HepG2 (cell line): Measurements from ENCODE around the gene ANO2. TPM values are rescaled to one million over a fixed set of nuclear protein-coding genes. Genes with fewer than 3 reads are reported as not detected.
"Not testable (repeated sequence)": the region's sequence is repeated elsewhere in the genome, so short reads cannot be mapped to it uniquely, and the experiment has no call there.

ENCODE experiments used
- ATAC-seq: fragments of 200-7000 bp; cut with Tn5 transposase; 3 replicates; pipeline ENCODE4 v1.9.1; 2020; ENCODE audit warnings: mild to moderate bottlenecking, moderate library complexity
- BruUV-seq: library from RNA; stranded (reverse); fragments of 400-500 nt; replicated peaks from 2 replicates; lab custom pipeline; 2021; lab: Mats Ljungman, UMichigan
- CTCF ChIA-PET: fragments of 300-600 bp; formaldehyde crosslinking; extraction: SDS; loops from one replicate; lab custom pipeline; 2021; ENCODE audit warnings: low total read pairs, inconsistent platforms, low intra/inter-chr PET ratio; lab: Yijun Ruan, JAX
- POLR2A ChIA-PET: fragments of 350-600 bp; sonication (Branson Sonifier 250); formaldehyde crosslinking; loops from one replicate; lab custom pipeline; 2020; ENCODE audit warnings: antibody characterized with exemption, inconsistent platforms; lab: Yijun Ruan, JAX
- DNase-seq: peaks from one replicate; pipeline ENCODE4 v3.0.0-alpha.2; 2015; ENCODE audit warnings: low spot score
- FAIRE-seq: peaks from 3 replicates; lab custom pipeline; 2011; peaks lifted over from hg19 to GRCh38; lab: Jason Lieb, UNC
- H2AFZ ChIP-seq: one replicate; pipeline ENCODE4 v1.6.1; 2011; ENCODE audit warnings: low read length, inconsistent platforms
- H3K27ac ChIP-seq: fragments of 300-600 bp; 3 replicates; pipeline ENCODE4 v1.8.0; 2011; ENCODE audit warnings: mixed run types, mild to moderate bottlenecking, mixed read lengths, low read length, inconsistent platforms; ENCODE audit not compliant: insufficient read depth; ENCODE audit errors: extremely low read length
- H3K27me3 ChIP-seq, 2 experiments: fragments of 200-600 bp in 1 of 2; 2 replicates in 1 of 2; 3 replicates in 1 of 2; pipeline versions ENCODE4 v1.6.0 to v1.8.0; 2011; ENCODE audit warnings: low read length in 2 of 2, mild to moderate bottlenecking in 2 of 2, moderate library complexity in 2 of 2, inconsistent platforms in 1 of 2; ENCODE audit not compliant: insufficient read depth in 2 of 2, control insufficient read depth in 1 of 2
- H3K36me3 ChIP-seq, 2 experiments: fragments of 200-600 bp in 1 of 2; replicated peaks in 1 of 2; 2 replicates in 1 of 2; 3 replicates in 1 of 2; pipeline versions ENCODE4 v1.5.1 to v1.8.0; 2011; ENCODE audit warnings: low read length in 2 of 2, inconsistent platforms in 1 of 2; ENCODE audit not compliant: insufficient read depth in 2 of 2, control insufficient read depth in 1 of 2
- H3K4me1 ChIP-seq: 2 replicates; pipeline ENCODE4 v1.5.1; 2012; ENCODE audit warnings: low read length, inconsistent platforms; ENCODE audit not compliant: insufficient read depth
- H3K4me2 ChIP-seq: 2 replicates; pipeline ENCODE4 v1.6.0; 2011; ENCODE audit warnings: low read depth, low read length, inconsistent platforms
- H3K4me3 ChIP-seq, 3 experiments: fragments of 200-600 bp in 1 of 3; sonication (generic), shearing (Covaris generic) in 1 of 3; replicated peaks in 1 of 3; 2 replicates each; pipeline ENCODE4 v1.5.1; 2011 to 2016; ENCODE audit warnings: low read length in 3 of 3, inconsistent platforms in 2 of 3, low read depth in 2 of 3, mild to moderate bottlenecking in 2 of 3, control low read depth in 1 of 3, mixed read lengths in 1 of 3; ENCODE audit not compliant: insufficient read depth in 1 of 3
- H3K79me2 ChIP-seq: one replicate; pipeline ENCODE4 v1.6.1; 2011; ENCODE audit warnings: low read length, inconsistent platforms; ENCODE audit not compliant: insufficient read depth
- H3K9ac ChIP-seq: 2 replicates; pipeline ENCODE4 v1.6.0; 2011; ENCODE audit warnings: mild to moderate bottlenecking, low read depth, low read length, inconsistent platforms; ENCODE audit not compliant: insufficient read depth
- H3K9me3 ChIP-seq: 2 replicates; pipeline ENCODE4 v1.5.1; 2012; ENCODE audit warnings: mild to moderate bottlenecking, low read length
- H4K20me1 ChIP-seq: 2 replicates; pipeline ENCODE4 v1.6.0; 2011; ENCODE audit warnings: inconsistent platforms, mild to moderate bottlenecking, low read length, moderate library complexity; ENCODE audit not compliant: insufficient read depth
- KLF12 ChIP-seq: sonication (generic); formaldehyde crosslinking; IDR thresholded peaks from 2 replicates; pipeline ENCODE4 v1.4.0; 2020; ENCODE audit warnings: missing genetic modification reagents, borderline replicate concordance
- NONO ChIP-seq, 2 experiments: fragments of 450-650 bp in 1 of 2; sonication (generic) in 1 of 2; formaldehyde crosslinking in 1 of 2; IDR thresholded peaks in 1 of 2; conservative IDR thresholded peaks in 1 of 2; 2 replicates each; pipeline versions ENCODE4 v1.6.1 to v1.8.0; 2017 to 2022; ENCODE audit warnings: mild to moderate bottlenecking in 1 of 2, missing genetic modification reagents in 1 of 2, moderate library complexity in 1 of 2
- ZKSCAN8 ChIP-seq: IDR thresholded peaks from 2 replicates; pipeline ENCODE4 v1.6.1; 2016; ENCODE audit warnings: borderline replicate concordance, missing genetic modification reagents, missing compliant biosample characterization
- ZNF740 ChIP-seq: sonication (generic); formaldehyde crosslinking; IDR thresholded peaks from 2 replicates; pipeline ENCODE4 v1.4.0; 2020; ENCODE audit warnings: missing genetic modification reagents
- ZNF75D ChIP-seq: sonication (generic); formaldehyde crosslinking; IDR thresholded peaks from 2 replicates; pipeline ENCODE4 v1.8.1; 2023; ENCODE audit warnings: missing genetic modification reagents, mild to moderate bottlenecking, borderline replicate concordance
- ZNF770 ChIP-seq: sonication (generic); formaldehyde crosslinking; IDR thresholded peaks from 2 replicates; pipeline ENCODE4 v1.5.0; 2020; ENCODE audit warnings: mild to moderate bottlenecking, missing genetic modification reagents
- ZNF772 ChIP-seq: sonication (generic); formaldehyde crosslinking; IDR thresholded peaks from 2 replicates; pipeline ENCODE4 v1.5.0; 2020; ENCODE audit warnings: mild to moderate bottlenecking, missing genetic modification reagents
- WGBS: methylation state at CpG from one replicate; pipeline ENCODE4 v1.1.6; 2017; ENCODE audit warnings: low lambda C conversion rate; 5-methylcytosine and 5-hydroxymethylcytosine counted together
- in situ Hi-C: cut with HindIII; loops from 2 replicates; pipeline ENCODE4 v1.10.0; 2017; ENCODE audit warnings: low pct_unique_long_range_greater_than_20kb; ENCODE audit not compliant: extremely low pct_ligation_motif_present
- intact Hi-C: fragments of 100-400 bp; cut with micrococcal nuclease; formaldehyde crosslinking; loops from one replicate; pipeline ENCODE4 v1.10.0; 2022; ENCODE audit not compliant: unreplicated experiment
- polyA plus RNA-seq, 8 experiments: library from polyadenylated mRNA; depleted of rRNA in 3 of 8; stranded (reverse) in 7 of 8; unstranded in 1 of 8; fragments of >200 nt; fragmentation: Illumina TruSeq in 4 of 8; extraction: Trizol in 4 of 8; gene quantifications; 2 replicates each; pipeline versions ENCODE4 v1.2.1 to v1.2.3, GENCODE V29; 2011 to 2016; ENCODE audit warnings: low read depth in 4 of 8, missing spikeins in 1 of 8, mixed read lengths in 1 of 8; ENCODE audit not compliant: insufficient read depth in 1 of 8
- total RNA-seq, 5 experiments: library from RNA; depleted of rRNA; stranded (reverse); fragments of >200 nt; fragmentation: Illumina TruSeq; extraction: Trizol; gene quantifications; 2 replicates each; pipeline ENCODE4 v1.2.3, GENCODE V29; 2016; ENCODE audit warnings: low read depth in 1 of 5

Gene ANO2
- total and polyA plus RNA-seq, 2 of the 13 experiments (the other 11 are each of a cell fraction or from before 2014, with no cell fraction given) = 0.18 TPM; not detected in 1

GRCh38 chr12:5887819-5888218, 57.2 kb downstream of the ANO2 start:
- H3K79me2 ChIP-seq, H3K9me3 ChIP-seq, H3K36me3 ChIP-seq, FAIRE-seq, ATAC-seq, DNase-seq, H3K27me3 ChIP-seq, intact Hi-C loops, H2AFZ ChIP-seq, H3K4me1 ChIP-seq, H4K20me1 ChIP-seq, H3K9ac ChIP-seq, POLR2A ChIA-PET, CTCF ChIA-PET, BruUV-seq, in situ Hi-C loops, H3K4me3 ChIP-seq, H3K4me2 ChIP-seq, H3K27ac ChIP-seq: not testable (repeated sequence)
- WGBS = 66% methylated on average over 14 of the region's 16 CpGs

- no peak for FAIRE-seq
- Histone ChIP-seq H3K79me2 (no peaks in the 10 kb centered on the region), H3K27ac (no peak overlapping the region), H2AFZ (no peak overlapping the region), H3K4me3 (no peak overlapping the region), H3K4me2 (no peak overlapping the region), H3K36me3 (no peaks in the 10 kb centered on the region), H3K27me3 (no peaks in the 10 kb centered on the region; a peak in 1 of 5 replicates), H3K9ac (no peak overlapping the region), H4K20me1 (no peaks in the 10 kb centered on the region), H3K4me1 (no peaks in the 10 kb centered on the region), H3K9me3 (no peaks in the 10 kb centered on the region)
- intact Hi-C loops = no loop called here
- no peak for ATAC-seq
- TF ChIP-seq KLF12 (no peak), ZNF75D (CRISPR knock-in tag) (no peak)
- WGBS = 0% methylated on average over 3 of the region's 3 CpGs
- in situ Hi-C loops = no loop called here
- ChIA-PET POLR2A (no interaction called here), CTCF (no interaction called here)
- DNase-seq = no peak
- BruUV-seq = no TSS peak
These were observed 60.2 kb downstream of the ANO2 start for GRCh38 chr12:5884866-5885265.

- Histone ChIP-seq H4K20me1 (no peaks in the 10 kb centered on the region), H3K27me3 (no peaks in the 10 kb centered on the region; a peak in 1 of 5 replicates), H3K9me3 (no peaks in the 10 kb centered on the region), H2AFZ (no peak overlapping the region), H3K9ac (no peak overlapping the region), H3K27ac (no peak overlapping the region), H3K4me3 (no peak overlapping the region), H3K4me2 (no peak overlapping the region), H3K79me2 (no peaks in the 10 kb centered on the region), H3K36me3 (no peaks in the 10 kb centered on the region), H3K4me1 (no peaks in the 10 kb centered on the region)
- 0% methylated on average over 1 of the region's 2 CpGs for WGBS
- POLR2A ChIA-PET = no interaction called here
- DNase-seq (no peak), FAIRE-seq (no peak), ATAC-seq (no peak)
- CTCF ChIA-PET = no interaction called here
- in situ Hi-C loops (no loop called here), intact Hi-C loops (no loop called here)
- BruUV-seq = no TSS peak
- TF ChIP-seq NONO (IDR thresholded peaks at IDR 0.05) (no peak), NONO (CRISPR knock-in tag; conservative IDR thresholded peaks at IDR 0.05) (no peak), ZKSCAN8 (CRISPR knock-in tag) (no peak), ZNF772 (no peak), ZNF770 (no peak), ZNF740 (CRISPR knock-in tag) (no peak)
These were observed 60.8 kb downstream of the ANO2 start for GRCh38 chr12:5884285-5884684.
